Endothelial cell of hepatic sinusoid (primary cell): ENCODE results near the gene FAM234B.

Source experiments
- in situ Hi-C: cut with HindIII; loops from 2 replicates; pipeline ENCODE4 v1.10.0; 2017; ENCODE audit warnings: low sequenced_read_pairs

Gene FAM234B

DNA sequence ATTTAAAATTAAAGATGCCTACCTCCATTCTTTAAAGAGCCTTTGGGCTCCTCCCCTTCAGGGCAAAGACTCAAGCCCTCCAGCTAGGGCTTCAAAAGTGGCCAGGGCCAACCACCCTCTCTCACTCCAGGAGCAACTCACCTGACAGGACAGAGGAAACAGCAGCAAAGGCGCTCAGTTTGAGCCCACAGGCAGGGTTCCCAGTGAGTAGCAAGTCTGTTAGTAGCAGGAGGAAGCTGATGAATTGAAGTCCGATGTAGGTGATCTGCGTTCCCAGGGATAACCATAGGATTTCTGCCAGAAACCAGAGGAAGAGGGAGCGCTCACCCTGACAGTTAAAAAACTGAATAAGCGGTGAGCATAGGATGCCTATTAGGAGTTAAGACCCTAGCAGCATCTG lies 43.6 kb downstream of the FAM234B start:
- in situ Hi-C loops, result no loop called here

DNA sequence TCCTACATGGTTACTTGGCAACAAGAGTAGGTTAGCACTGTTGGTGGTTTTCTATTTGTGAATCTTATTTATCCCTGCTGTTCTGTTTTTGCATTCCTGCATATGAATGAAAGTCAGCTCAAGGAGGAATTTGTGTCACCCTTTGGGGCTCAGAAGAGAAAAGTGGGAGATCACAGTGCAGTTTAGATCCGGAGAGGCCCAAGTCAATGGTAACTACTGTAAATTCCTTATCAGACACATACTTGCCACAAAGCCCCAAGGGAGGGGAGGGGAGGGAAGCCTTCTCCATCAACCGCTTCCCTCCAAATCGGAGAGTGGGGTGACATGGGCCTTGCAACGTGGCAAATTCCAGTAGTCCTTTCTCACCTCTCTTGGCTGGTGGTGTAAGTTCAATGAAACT lies 44.3 kb downstream of the FAM234B start:
- in situ Hi-C loops, result no loop called here

DNA sequence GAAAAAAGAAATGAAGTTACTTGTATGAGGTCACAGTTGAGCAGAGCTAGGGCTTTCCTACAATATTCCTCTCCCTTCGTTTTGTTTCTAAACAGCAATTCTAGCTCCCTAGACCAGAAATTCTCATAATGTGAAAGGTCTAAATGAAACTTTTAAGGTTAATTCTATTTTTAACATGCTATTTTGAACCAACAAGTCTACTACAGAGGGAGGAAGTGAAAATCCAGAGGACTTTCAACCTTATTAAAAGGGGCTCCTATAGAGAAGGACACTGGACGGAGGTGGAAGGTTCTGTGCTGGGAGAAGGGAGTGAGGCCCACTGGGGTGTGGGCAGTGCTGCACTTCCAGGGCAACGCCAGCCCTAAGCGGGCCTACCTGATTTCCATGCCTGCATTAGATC lies 45.9 kb downstream of the FAM234B start:
- in situ Hi-C loops, result no loop called here

DNA sequence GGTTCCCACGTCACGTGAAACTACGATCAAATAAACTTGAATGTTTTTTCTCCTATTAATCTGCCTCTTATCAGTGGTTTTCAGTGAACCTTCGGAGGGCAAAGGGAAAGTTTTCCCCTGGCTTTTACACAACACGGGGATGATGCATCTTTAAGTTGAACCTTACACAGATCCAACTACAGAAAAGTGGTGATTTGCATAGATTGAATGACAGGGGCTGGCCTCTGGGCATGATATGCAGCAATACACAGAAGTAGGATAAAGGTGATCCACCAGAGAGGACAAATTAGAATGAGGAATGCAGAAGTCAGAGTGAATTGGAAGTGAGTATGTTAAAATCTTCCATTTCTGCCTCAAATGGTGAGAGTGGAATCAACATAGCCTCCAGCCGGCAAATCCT lies 47.7 kb downstream of the FAM234B start:
- in situ Hi-C loops, result no loop called here

DNA sequence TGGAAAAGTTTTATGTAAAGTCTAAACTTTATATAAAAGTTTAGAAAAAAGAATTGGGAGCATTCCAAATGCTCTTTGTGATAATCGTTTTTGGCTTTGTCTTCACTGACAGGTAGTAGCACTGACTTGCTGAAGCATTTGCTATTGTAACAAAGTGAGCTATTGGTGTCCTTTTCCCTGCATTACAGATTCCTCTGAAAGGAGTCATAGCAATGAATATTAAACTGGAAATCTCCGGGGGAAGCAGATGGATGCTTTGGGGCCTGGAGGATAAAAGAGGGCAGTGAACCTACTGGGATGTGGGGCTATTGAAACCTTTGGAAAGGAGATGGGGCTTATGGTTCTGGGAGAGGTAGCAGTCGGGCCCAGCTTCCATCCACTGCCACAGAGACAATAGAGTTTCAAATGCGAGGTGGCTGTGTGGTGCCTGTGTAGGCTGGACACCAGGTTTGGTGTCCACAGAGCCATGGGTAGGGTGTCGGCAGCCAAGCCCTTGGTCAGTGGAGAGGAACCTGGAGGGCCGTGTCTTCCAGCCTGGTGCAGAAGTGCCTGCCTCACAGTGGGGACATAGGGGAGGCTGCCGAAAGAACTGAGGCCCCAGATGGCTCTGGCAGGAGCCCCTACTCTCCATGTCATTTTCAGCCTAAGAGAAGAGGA lies 49.1 kb downstream of the FAM234B start:
- in situ Hi-C loops, result no loop called here

DNA sequence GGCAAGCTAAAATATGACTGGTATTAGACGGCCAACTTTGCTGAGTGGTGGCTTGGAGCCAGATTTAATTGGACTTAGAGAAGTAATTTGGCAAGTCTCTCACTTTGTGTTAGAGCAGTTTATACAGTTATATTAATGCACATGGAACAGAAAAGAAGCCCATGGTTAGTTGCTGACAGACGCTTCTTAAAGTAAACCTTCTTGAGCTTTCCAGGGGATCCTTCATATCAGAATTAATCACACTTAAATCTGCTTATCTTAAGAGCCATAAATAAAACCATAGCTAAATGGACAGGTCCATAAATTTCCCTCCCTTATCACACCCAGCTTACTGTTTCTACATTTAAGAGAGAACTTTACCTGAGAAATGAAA lies 49.7 kb downstream of the FAM234B start:
- in situ Hi-C loops, result no loop called here

DNA sequence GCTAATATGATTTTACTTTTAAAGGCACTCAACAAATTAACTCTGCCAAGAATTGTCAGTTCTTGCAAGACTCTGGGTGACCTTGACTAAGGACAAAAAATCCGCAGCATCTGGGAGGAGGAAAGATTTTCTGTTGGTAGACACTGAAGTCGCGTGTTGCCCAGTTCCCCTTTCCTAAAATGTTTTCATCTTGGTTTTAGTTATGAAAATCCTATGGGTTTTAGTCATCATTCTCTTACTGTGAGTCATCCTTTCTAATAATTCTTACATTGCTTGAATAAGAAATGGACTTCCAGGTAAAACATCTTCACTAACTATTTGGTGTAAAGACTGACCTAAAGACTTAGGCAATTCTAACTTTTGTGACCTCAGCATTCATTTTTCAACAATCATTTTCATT lies 50.2 kb downstream of the FAM234B start:
- in situ Hi-C loops, result no loop called here

DNA sequence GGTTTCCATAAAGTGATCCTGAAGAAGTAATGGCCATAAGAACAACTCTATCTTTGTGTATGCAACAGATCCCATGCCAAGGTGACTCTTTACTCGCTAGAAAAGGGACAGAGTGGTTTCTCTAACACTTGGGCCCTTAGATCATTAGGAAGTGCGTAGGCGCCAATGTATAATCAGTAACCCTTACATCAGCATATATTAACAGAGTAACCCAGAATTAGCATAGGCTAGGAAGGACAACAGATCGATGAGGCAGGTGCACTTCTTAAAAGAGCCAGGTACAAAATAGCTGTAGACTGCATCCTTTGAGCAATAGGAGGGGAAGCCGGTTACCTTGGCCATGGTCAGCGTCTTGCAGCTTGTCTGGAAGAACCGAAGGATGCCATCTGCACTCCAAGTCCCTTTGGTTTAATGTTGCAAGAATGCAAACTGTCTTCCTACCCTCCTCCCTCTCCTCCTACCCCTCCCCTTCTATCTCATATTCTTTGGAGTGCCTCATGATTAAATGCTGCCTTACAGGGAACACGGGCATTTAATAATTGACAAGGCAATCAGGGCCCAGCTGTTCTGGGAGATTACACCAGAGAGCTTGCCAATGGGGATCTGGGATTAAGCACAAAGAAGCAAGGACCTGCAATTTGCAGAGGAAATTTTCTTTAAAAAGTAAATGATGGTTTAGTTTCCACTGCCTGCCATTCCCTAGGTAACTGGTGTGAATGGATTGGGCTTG lies 51.2 kb downstream of the FAM234B start:
- in situ Hi-C loops, result no loop called here

DNA sequence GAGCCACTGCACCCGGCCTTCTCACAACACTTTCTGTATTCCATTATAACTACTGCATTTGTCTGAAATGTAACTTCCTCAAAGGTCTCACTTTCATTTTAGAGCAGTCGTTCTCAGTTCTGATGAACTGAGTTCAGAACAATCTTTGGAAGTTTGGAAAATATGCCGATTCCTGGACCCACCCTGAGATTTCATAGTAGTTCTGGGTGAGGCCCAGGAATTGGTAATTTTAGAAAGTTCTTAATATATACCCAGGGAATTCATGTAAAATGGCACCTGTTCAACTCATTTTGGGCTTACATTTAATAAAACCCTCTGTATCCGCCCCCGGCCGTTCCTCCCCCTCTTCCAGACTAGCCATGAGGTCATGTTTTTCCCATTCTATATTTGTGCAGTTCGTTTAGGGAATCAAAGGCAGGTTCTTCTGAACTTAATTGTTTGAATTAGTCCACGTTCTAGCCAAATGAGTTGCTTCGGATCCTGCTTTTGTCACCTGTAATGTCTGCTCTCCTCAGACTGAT lies 53.4 kb downstream of the FAM234B start:
- in situ Hi-C loops, result no loop called here

DNA sequence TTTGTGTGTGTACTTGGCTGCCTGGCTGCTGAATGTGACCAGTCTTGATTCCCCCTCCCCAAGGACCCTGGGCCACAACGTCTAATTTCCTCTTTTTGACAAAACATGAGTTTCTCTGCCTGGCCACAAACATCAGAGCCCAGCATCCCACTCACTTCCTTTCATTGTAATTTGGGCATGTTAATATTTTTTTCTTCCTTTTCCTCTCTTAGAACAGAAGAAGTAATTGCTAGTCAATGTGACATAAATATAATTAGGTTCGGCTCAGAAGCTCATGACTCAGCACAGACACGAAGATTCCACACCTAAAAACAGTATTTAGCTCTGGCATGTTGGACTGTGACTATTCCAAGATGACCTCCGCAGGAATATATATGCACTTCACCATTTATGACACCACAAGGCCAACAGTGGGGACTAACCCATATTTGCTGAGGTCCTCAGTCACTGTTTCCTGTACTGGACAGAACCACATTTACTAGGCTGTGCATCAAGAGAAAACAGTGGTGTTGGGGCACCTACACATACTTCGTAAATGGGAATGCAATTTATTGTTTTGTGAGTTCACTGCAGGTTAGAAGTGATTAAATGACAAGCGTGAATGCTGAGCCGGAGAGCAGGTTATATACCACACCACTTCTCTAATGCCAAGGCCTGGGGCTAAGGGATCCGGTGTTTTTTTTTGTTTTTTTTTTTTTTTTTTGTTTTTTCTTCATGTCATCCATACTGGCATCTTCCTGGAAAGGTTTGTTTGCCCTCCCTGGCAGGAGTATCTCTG lies 55.1 kb downstream of the FAM234B start:
- in situ Hi-C loops, result no loop called here

DNA sequence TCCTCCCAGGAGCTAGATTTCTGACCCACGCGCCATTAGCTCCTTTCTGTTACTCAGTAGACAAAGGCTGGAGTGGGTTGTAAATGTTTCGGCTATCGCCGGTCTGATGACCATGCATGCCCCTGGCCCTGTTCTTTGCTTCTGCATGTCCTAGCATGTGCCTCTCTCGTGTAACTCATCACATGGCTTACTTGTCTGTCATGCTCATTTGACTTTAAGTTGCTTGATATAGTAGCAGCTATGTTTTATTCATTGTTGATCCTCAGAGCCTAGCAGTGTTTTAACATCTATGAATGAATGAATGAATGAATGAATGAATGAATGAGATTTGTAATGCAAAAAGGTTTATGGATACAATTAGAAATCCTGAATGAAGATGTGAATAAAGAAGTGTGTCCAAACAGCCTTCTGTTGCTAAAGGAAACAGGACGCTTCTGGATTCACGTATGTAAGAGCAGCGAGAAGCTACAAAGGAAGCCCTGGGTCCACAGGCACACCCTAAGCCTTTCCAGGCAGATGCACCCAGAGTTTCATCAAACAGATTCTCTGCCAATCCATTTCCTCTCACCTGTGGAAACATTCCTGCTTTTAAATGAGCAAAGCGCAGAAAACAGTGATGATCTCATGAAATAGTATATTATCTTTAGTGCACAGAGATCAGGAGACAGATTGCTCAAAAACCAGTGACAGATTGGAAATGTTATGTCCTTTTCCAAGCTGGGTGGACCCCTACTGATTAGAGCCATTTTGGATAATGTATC lies 55.8 kb downstream of the FAM234B start:
- in situ Hi-C loops, result no loop called here

DNA sequence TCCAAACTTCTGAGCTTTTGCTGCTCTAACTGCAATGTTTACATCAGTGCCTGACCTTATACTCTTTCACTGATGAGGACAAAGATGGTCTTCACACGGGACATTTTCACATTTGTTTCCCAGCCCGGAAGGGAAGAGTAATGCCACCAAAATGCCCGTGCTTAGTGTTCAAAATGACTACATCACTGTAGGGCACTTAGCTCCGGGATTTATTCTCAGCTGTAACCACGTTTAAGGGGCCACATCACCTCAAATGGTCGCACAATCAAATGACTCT lies 56.4 kb downstream of the FAM234B start:
- in situ Hi-C loops, result no loop called here

DNA sequence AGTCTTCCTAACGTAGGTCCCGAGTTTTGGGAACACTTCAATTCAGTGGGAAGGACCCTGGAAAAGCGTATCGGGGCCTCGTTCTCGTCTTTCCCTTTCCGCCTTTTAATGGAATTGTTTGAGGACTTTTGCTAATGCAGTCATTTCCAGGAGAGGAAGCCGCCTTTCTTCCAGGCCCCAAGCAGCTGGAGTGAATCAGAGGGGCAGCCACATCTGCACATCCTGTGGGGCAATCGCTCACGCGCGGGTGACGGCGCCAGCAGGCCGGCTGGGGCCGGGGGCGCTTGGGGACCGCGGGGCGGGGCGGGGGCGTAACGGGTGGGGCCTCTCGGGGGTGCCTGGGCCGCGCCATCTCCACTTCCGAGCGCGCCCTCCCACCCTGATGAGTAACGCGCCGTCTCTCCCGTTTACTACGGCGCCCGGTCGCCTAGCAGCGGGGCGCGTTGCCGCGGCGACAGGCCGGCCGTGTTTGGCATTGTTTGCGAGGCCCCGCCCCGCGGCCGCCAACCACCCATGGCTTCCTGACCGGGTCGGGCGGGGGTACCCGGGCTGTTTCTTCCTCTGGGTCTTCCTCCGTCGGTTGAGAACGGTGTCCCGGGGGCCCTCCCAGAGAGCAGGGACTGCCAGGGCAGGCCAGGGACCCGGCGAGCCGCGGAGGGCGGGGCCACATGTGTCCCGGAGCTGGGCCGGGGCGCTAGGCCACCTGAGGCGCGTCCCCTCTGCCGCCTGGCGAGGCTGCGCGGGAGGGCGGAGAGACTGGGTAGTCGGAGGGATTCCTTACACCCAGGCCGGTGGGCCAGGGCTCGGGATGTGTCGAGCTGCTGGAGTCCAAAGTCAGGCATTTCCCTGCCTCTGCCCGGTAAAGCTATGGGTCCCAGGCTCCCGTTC lies 56.9 kb downstream of the FAM234B start:
- in situ Hi-C loops, result no loop called here

DNA sequence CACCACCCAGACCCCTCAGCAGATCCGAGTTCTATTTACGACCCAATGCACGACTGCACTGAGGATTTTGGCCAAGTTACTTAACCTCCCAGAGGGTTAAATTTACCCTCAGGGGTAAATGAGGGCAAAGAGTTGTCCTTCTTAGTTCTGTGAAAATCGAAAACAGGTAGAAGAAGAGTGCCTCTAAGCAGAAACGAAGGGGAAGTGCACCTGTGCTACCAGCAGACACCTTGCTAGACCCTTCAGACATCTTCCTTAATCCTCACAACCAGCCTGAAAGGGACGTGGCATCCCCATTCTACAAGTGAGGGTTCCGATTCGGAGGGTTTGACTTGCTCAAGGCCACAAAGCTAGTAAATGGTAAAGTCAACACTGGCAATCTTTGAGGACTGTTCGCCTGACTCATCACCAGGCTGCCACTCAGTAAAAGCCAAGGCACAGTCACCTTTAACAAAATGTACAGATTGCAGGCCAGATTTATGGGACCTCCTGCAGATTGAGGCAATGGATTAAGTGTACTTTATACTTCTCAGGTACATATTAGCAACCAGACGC lies 57.7 kb downstream of the FAM234B start:
- in situ Hi-C loops, result no loop called here

DNA sequence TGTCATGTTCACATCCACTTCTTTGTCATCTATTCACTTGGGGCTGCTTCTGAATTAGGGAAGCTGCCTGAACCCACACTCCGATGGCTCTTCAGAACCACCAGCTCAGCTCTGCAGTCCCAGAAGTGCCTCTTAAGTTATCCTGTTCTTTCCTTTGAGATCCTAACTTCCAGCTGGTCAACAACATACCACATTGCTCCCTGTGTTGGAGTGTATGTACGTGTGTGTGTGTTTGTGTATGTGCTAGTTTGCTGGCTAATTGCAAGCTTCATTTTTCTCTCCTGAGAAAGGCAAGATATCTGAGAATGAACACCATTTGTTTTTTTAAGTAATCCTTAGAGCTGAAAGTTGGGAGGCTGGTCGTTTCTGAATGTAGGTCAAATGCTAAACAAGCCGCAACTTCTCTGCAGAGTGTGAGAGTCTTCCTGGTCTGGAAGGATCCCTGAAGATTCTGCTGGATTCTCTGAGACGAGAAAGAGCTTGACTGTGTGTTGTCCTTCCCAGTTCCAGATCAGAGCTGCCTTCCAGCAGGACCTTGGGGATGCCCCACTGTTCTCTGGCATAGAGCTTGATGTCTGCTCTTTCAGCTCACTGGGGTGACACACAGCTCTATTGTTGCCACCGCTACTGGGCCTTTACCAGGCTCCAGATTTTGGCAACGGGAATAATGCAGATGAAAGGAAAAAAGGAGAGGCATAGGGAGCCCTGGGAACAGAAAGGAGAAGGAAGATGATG lies 58.4 kb downstream of the FAM234B start:
- in situ Hi-C loops, result no loop called here

DNA sequence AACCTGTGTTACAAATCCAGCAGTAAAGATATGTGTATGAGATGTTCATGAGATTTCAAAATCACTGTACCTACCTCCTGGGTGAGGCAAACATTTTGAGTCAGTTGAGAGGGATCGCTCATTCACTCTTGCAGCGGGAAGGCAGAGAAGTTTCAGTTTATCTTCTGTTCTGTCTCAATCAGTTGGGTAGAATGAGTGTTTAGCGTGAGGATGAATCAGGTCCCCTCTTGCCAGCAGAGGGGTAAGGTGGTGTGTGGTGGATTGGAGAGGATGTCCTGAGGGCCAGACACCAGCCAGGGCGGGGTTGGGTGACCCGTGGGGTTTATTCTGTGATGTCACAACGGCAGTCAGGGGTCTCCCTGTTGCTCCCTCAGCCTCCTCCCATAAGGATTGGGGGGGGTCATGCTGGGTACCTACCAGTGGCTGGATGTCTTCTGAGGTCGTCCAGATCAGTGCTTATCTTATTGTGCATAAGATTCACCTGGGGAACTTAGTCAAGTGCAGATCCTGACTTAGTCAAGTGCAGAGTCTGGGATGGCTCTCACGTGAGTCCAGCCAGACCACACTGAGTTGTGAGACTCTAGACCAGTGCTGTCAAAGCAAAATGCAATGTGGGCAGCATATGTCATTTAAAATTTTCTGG lies 59.3 kb downstream of the FAM234B start, which contains the start of gene GSG1:
Gene GSG1, minus strand, starts transcription at position 277 of the 643 bp plus-strand sequence. Its CDS starts 155 bp downstream, at position 122.
- in situ Hi-C loops, result no loop called here

DNA sequence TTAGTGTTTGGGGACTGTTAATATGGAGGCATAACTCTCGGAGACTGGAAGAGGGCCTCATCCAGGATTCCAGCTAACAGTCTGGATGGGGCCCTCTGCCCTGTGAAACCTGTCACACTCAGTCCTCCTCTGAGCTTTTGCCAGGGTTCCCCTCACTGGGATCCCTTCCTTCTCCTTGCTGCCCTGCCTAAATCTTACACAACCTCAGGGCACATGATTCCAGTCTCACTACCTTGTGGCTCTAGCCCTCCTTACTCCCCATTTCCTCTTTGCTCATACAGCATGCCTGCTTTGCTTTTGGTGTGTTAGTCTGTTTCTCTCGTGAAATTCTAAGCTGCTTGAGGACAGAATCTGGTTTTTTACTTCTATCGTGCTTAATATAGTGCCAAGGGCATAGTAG lies 60.2 kb downstream of the FAM234B start:
- in situ Hi-C loops, result no loop called here

DNA sequence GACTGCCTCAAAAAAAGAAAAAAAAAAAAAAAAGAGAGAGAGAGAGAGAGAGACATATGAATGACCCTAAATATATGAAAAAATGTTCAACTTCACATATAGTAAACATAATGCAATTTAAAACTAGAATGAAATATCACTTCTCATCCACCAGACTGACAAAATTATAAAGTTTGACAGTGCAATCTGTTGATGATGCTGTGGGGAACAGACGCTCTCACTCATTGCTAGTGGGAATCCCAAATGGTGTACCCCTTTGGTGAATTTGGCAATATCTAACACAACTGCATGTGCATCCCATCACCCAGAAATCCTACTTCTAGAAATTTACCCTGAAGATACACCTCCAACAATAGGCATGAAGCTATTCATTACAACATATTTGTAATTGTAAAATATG lies 61.6 kb downstream of the FAM234B start:
- in situ Hi-C loops, result no loop called here

DNA sequence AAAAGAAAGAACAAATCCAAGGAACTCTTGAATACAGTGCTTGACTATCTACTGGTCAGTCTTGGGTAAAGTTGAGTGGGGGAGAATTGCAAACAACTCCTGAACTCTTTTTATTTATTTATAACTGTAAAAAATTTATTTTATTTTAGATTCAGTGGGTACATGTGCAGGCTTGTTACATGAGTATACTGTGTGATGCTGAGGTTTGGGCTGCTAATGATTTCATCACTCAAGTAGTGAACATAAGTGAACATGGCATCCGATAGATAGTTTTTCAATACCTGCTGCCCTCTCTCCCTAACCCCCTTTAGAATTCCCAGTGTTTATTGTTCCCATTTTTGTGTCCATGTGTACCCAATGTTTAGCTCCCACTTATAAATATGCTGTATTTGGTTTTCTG lies 62.5 kb downstream of the FAM234B start:
- in situ Hi-C loops, result no loop called here
